H9 (cell line): ENCODE results near the gene LPCAT1. TPM values are rescaled to one million over a fixed set of nuclear protein-coding genes. Genes with fewer than 3 reads are reported as not detected.

Experiments
- DNase-seq: peaks from one replicate; pipeline ENCODE4 v3.0.0-alpha.2; 2017
- H2AFZ ChIP-seq: one replicate; pipeline ENCODE4 v1.6.1; 2013; ENCODE audit warnings: mild to moderate bottlenecking, low read length, control low read depth, moderate library complexity
- H2AK5ac ChIP-seq: 2 replicates; pipeline ENCODE4 v1.6.1; 2013; ENCODE audit warnings: low read length, control low read depth, mixed read lengths; ENCODE audit not compliant: insufficient read length
- H2BK120ac ChIP-seq: one replicate; pipeline ENCODE4 v1.6.1; 2013; ENCODE audit warnings: low read depth, mild to moderate bottlenecking, low read length, control low read depth, inconsistent platforms; ENCODE audit not compliant: poor library complexity, severe bottlenecking
- H2BK12ac ChIP-seq: 2 replicates; pipeline ENCODE4 v1.6.1; 2013; ENCODE audit warnings: low read length, control low read depth, mixed read lengths, low read depth; ENCODE audit not compliant: insufficient read length
- H2BK15ac ChIP-seq: 2 replicates; pipeline ENCODE4 v1.6.1; 2013; ENCODE audit warnings: low read depth, low read length, control low read depth
- H2BK20ac ChIP-seq: one replicate; pipeline ENCODE4 v1.6.1; 2013; ENCODE audit warnings: low read depth, mild to moderate bottlenecking, low read length, control low read depth, inconsistent platforms; ENCODE audit not compliant: poor library complexity, severe bottlenecking
- H2BK5ac ChIP-seq: 2 replicates; pipeline ENCODE4 v1.6.1; 2013; ENCODE audit warnings: low read length, control low read depth, mixed read lengths; ENCODE audit not compliant: insufficient read length
- H3K14ac ChIP-seq: 2 replicates; pipeline ENCODE4 v1.6.1; 2013; ENCODE audit warnings: low read length, control low read depth; ENCODE audit not compliant: insufficient read depth
- H3K18ac ChIP-seq: 2 replicates; pipeline ENCODE4 v1.6.1; 2013; ENCODE audit warnings: low read depth, mild to moderate bottlenecking, mixed read lengths, low read length, control low read depth; ENCODE audit not compliant: insufficient read length
- H3K23ac ChIP-seq: 2 replicates; pipeline ENCODE4 v1.6.1; 2013; ENCODE audit warnings: low read length, control low read depth, mixed read lengths, low read depth; ENCODE audit not compliant: insufficient read length
- H3K23me2 ChIP-seq: 2 replicates; pipeline ENCODE4 v1.6.1; 2013; ENCODE audit warnings: low read depth, mild to moderate bottlenecking, mixed read lengths, low read length, control low read depth; ENCODE audit not compliant: insufficient read length, poor library complexity, severe bottlenecking
- H3K27ac ChIP-seq: 2 replicates; pipeline ENCODE4 v1.5.1; 2013; ENCODE audit warnings: low read length, control low read depth, mixed read lengths, low read depth; ENCODE audit not compliant: insufficient read length
- H3K27me3 ChIP-seq: 2 replicates; pipeline ENCODE4 v1.6.1; 2013; ENCODE audit warnings: low read length, control low read depth, inconsistent platforms; ENCODE audit not compliant: insufficient read depth
- H3K4ac ChIP-seq: 2 replicates; pipeline ENCODE4 v1.6.1; 2013; ENCODE audit warnings: low read depth, mild to moderate bottlenecking, control low read depth, inconsistent platforms, low read length, moderate library complexity
- H3K4me1 ChIP-seq: 2 replicates; pipeline ENCODE4 v1.6.1; 2013; ENCODE audit warnings: low read length, control low read depth, inconsistent platforms; ENCODE audit not compliant: insufficient read depth
- H3K4me2 ChIP-seq: 2 replicates; pipeline ENCODE4 v1.6.1; 2013; ENCODE audit warnings: low read length, control low read depth, mixed read lengths; ENCODE audit not compliant: insufficient read length, insufficient read depth
- H3K56ac ChIP-seq: 2 replicates; pipeline ENCODE4 v1.6.1; 2013; ENCODE audit warnings: low read depth, mild to moderate bottlenecking, mixed read lengths, low read length, control low read depth; ENCODE audit not compliant: insufficient read length
- H3K79me1 ChIP-seq: 2 replicates; pipeline ENCODE4 v1.6.1; 2013; ENCODE audit warnings: low read depth, mild to moderate bottlenecking, moderate library complexity, low read length, control low read depth, inconsistent platforms; ENCODE audit not compliant: insufficient read depth, poor library complexity, severe bottlenecking
- H3K79me2 ChIP-seq: 2 replicates; pipeline ENCODE4 v1.6.1; 2013; ENCODE audit warnings: low read length, control low read depth, inconsistent platforms; ENCODE audit not compliant: insufficient read depth
- H3K9ac ChIP-seq: 2 replicates; pipeline ENCODE4 v1.6.1; 2013; ENCODE audit warnings: low read length, control low read depth, mixed read lengths; ENCODE audit not compliant: insufficient read length; ENCODE audit errors: extremely low read depth
- H3K9me3 ChIP-seq: one replicate; pipeline ENCODE4 v1.6.1; 2013; ENCODE audit warnings: low read depth, low read length, inconsistent platforms; ENCODE audit not compliant: control insufficient read depth
- H3T11ph ChIP-seq: one replicate; pipeline ENCODE4 v1.6.1; 2013; ENCODE audit warnings: mild to moderate bottlenecking, low read length, control low read depth, inconsistent platforms
- H4K20me1 ChIP-seq: one replicate; pipeline ENCODE4 v1.6.1; 2013; ENCODE audit not compliant: control insufficient read depth, insufficient read length, insufficient read depth
- H4K5ac ChIP-seq: 2 replicates; pipeline ENCODE4 v1.6.1; 2013; ENCODE audit warnings: low read depth, mild to moderate bottlenecking, mixed read lengths, low read length, control low read depth; ENCODE audit not compliant: insufficient read length
- H4K8ac ChIP-seq: replicated peaks from 2 replicates; pipeline ENCODE4 v1.6.1; 2013; ENCODE audit warnings: low read length, control low read depth, mixed read lengths, low read depth; ENCODE audit not compliant: insufficient read length
- H4K91ac ChIP-seq: 2 replicates; pipeline ENCODE4 v1.6.1; 2013; ENCODE audit warnings: low read depth, mild to moderate bottlenecking, moderate library complexity, mixed read lengths, low read length, control low read depth; ENCODE audit not compliant: insufficient read length
- H3K27ac Mint-ChIP-seq, 3 experiments: 2 replicates in 2 of 3; 3 replicates in 1 of 3; pipeline ENCODE4 v1.8.0; 2020 to 2021; ENCODE audit warnings: mixed read lengths in 3 of 3, mild to moderate bottlenecking in 1 of 3, moderate library complexity in 1 of 3
- H3K27me3 Mint-ChIP-seq: 2 replicates; pipeline ENCODE4 v1.8.0; 2021; ENCODE audit warnings: low read depth, mild to moderate bottlenecking, moderate library complexity, mixed read lengths
- H3K36me3 Mint-ChIP-seq, 3 experiments: 2 replicates in 2 of 3; 3 replicates in 1 of 3; pipeline ENCODE4 v1.8.0; 2020 to 2021; ENCODE audit warnings: low read depth in 3 of 3, mixed read lengths in 3 of 3; ENCODE audit not compliant: insufficient read depth in 1 of 3
- H3K4me1 Mint-ChIP-seq, 2 experiments: 2 replicates each; pipeline ENCODE4 v1.8.0; 2020; ENCODE audit warnings: mixed read lengths in 2 of 2
- H3K4me3 Mint-ChIP-seq, 2 experiments: 2 replicates in 1 of 2; 3 replicates in 1 of 2; pipeline ENCODE4 v1.8.0; 2020 to 2021; ENCODE audit warnings: mild to moderate bottlenecking in 2 of 2, mixed read lengths in 2 of 2, moderate library complexity in 1 of 2
- H3K9me3 Mint-ChIP-seq, 2 experiments: 2 replicates in 1 of 2; 3 replicates in 1 of 2; pipeline ENCODE4 v1.8.0; 2020; ENCODE audit warnings: mild to moderate bottlenecking in 2 of 2, mixed read lengths in 2 of 2, moderate library complexity in 1 of 2
- CTCF ChIP-seq: fragments of 200-600 bp; sonication (generic); conservative IDR thresholded peaks from 3 replicates; pipeline ENCODE4 v1.8.0; 2021; ENCODE audit warnings: antibody characterized with exemption, mild to moderate bottlenecking
- WGBS: extraction: QIAGEN DNeasy Blood & Tissue Kit; methylation state at CpG from one replicate; pipeline ENCODE4 v1.1.7; 2013; ENCODE audit warnings: missing lambda C conversion rate, low lambda C conversion rate, mixed read lengths; ENCODE audit not compliant: insufficient read length; ENCODE audit errors: extremely low coverage; 5-methylcytosine and 5-hydroxymethylcytosine counted together
- total RNA-seq: library from RNA; stranded (reverse); gene quantifications from 2 replicates; pipeline ENCODE4 v1.2.1, GENCODE V29; 2021

Gene LPCAT1
- total RNA-seq, 1 experiment from 2014 or later, result 231 TPM

GRCh38 chr5:1504069-1504595 lies 19.6 kb downstream of the LPCAT1 start:
- no CpG with 5 or more reads among the region's 14 CpGs for WGBS
- H3K79me2 ChIP-seq, result peaks cover 52% of the 10 kb centered on the region; the same call in 1 of the 2 replicates
- H2BK20ac ChIP-seq, result no peak overlapping the region
- no peak overlapping the region for H3K56ac ChIP-seq
- no peak overlapping the region for H2BK12ac ChIP-seq
- no peak for DNase-seq
- H3K9me3 ChIP-seq, result no peaks in the 10 kb centered on the region
- H2BK15ac ChIP-seq, result no peak overlapping the region
- no peak overlapping the region for H2AK5ac ChIP-seq
- H2AFZ ChIP-seq, result no peak overlapping the region
- no peak overlapping the region for H3T11ph ChIP-seq
- H3K18ac ChIP-seq, result no peak overlapping the region
- Mint-ChIP-seq H3K36me3 (peaks cover 8 to 39% (median 31%) of the 10 kb centered on the region in 3 experiments; a peak in 6 of 7 replicates), H3K4me1 (peaks cover 53 to 55% of the 10 kb centered on the region in 2 experiments), H3K27ac (peak overlapping the region; percentile 53 to 81 (median 78); a peak in 5 of 7 replicates), H3K27me3 (no peaks in the 10 kb centered on the region), H3K9me3 (no peaks in the 10 kb centered on the region), H3K4me3 (no peak overlapping the region)
- no peak overlapping the region for H3K14ac ChIP-seq
- H3K27me3 ChIP-seq, result no peaks in the 10 kb centered on the region
- peaks cover 5% of the 10 kb centered on the region; the same call in 1 of the 2 replicates for H3K4me1 ChIP-seq
- H3K4me2 ChIP-seq, result no peak overlapping the region
- H3K4ac ChIP-seq, result no peak overlapping the region
- H2BK5ac ChIP-seq, result no peak overlapping the region
- H3K9ac ChIP-seq, result no peak overlapping the region
- H2BK120ac ChIP-seq, result no peak overlapping the region
- peaks cover 2% of the 10 kb centered on the region for H4K20me1 ChIP-seq
- H3K23ac ChIP-seq, result no peak overlapping the region
- no peak overlapping the region for H3K27ac ChIP-seq
- H4K5ac ChIP-seq, result no peak overlapping the region
- H4K8ac ChIP-seq, result no peak overlapping the region
- no peaks in the 10 kb centered on the region for H3K23me2 ChIP-seq
- peak; percentile 33; the same call in 2 of the 3 replicates for TF ChIP-seq CTCF
- peaks cover 12% of the 10 kb centered on the region for H3K79me1 ChIP-seq
- no peak overlapping the region for H4K91ac ChIP-seq
